Endothelial cell (in vitro differentiated cells): ENCODE data around the gene DNAH3. TPM values are rescaled to one million over a fixed set of nuclear protein-coding genes. Genes with fewer than 3 reads are reported as not detected.
"Not testable (repeated sequence)": the region's sequence is repeated elsewhere in the genome, so short reads cannot be mapped to it uniquely, and the experiment has no call there.

Experiments used
- DNase-seq: peaks from one replicate; pipeline ENCODE4 v3.0.0; 2021; ENCODE audit warnings: low spot score
- H3K27ac Mint-ChIP-seq: one replicate; pipeline ENCODE4 v1.8.0; 2021; ENCODE audit warnings: mixed read lengths, inconsistent platforms; ENCODE audit not compliant: unreplicated experiment
- H3K27me3 Mint-ChIP-seq: one replicate; pipeline ENCODE4 v1.8.0; 2021; ENCODE audit warnings: mild to moderate bottlenecking, moderate library complexity, mixed read lengths, inconsistent platforms; ENCODE audit not compliant: unreplicated experiment
- H3K36me3 Mint-ChIP-seq: one replicate; pipeline ENCODE4 v1.8.0; 2021; ENCODE audit warnings: mild to moderate bottlenecking, low read depth, mixed read lengths, inconsistent platforms; ENCODE audit not compliant: unreplicated experiment
- H3K4me1 Mint-ChIP-seq: one replicate; pipeline ENCODE4 v1.8.0; 2021; ENCODE audit warnings: mild to moderate bottlenecking, mixed read lengths, inconsistent platforms; ENCODE audit not compliant: unreplicated experiment
- H3K4me3 Mint-ChIP-seq: one replicate; pipeline ENCODE4 v1.8.0; 2021; ENCODE audit warnings: mild to moderate bottlenecking, mixed read lengths, inconsistent platforms; ENCODE audit not compliant: unreplicated experiment
- H3K9me3 Mint-ChIP-seq: one replicate; pipeline ENCODE4 v1.8.0; 2021; ENCODE audit warnings: mixed read lengths, inconsistent platforms; ENCODE audit not compliant: unreplicated experiment
- CTCF ChIP-seq: fragments of 200-600 bp; sonication (generic); IDR thresholded peaks from one replicate; pipeline ENCODE4 v1.5.0; 2021; ENCODE audit warnings: antibody characterized with exemption; ENCODE audit not compliant: unreplicated experiment
- total RNA-seq: library from RNA; stranded (reverse); fragmentation: NEBNext Ultra II Directional; extraction: Animal tissue kit (Norgen Biotek cat#: 25700); gene quantifications from one replicate; pipeline ENCODE4 v1.2.1, GENCODE V29; 2021; ENCODE audit not compliant: unreplicated experiment

The DNAH3 gene
- total RNA-seq, 1 donor from 2014 or later = 0.05 TPM

- no peaks in the 10 kb centered on the region for H3K36me3 Mint-ChIP-seq
- peaks cover 2% of the 10 kb centered on the region for H3K27me3 Mint-ChIP-seq
- H3K27ac Mint-ChIP-seq = no peak overlapping the region
- no peak overlapping the region for H3K4me3 Mint-ChIP-seq
- DNase-seq = no peak
- no peak for TF ChIP-seq CTCF
- H3K9me3 Mint-ChIP-seq = no peaks in the 10 kb centered on the region
- H3K4me1 Mint-ChIP-seq = no peaks in the 10 kb centered on the region
Observed at GRCh38 chr16:20952139-20952920, 198.3 kb downstream of the DNAH3 start.

- DNase-seq = no peak
- Mint-ChIP-seq H3K27me3 (peaks cover 2% of the 10 kb centered on the region), H3K9me3 (no peaks in the 10 kb centered on the region), H3K4me3 (no peak overlapping the region), H3K4me1 (no peaks in the 10 kb centered on the region), H3K36me3 (no peaks in the 10 kb centered on the region), H3K27ac (no peak overlapping the region)
- TF ChIP-seq CTCF = no peak
Observed at GRCh38 chr16:20950294-20950693, 200.4 kb downstream of the DNAH3 start.

- Mint-ChIP-seq H3K36me3 (no peaks in the 10 kb centered on the region), H3K4me1 (no peaks in the 10 kb centered on the region), H3K4me3 (no peak overlapping the region), H3K9me3 (no peaks in the 10 kb centered on the region), H3K27me3 (peaks cover 2% of the 10 kb centered on the region), H3K27ac (no peak overlapping the region)
- TF ChIP-seq CTCF = no peak
- DNase-seq = no peak
Observed at GRCh38 chr16:20949660-20950059, 201.0 kb downstream of the DNAH3 start.

- no peak for DNase-seq
- H3K27ac Mint-ChIP-seq = no peak overlapping the region
- TF ChIP-seq CTCF = no peak
- no peaks in the 10 kb centered on the region for H3K9me3 Mint-ChIP-seq
- H3K27me3 Mint-ChIP-seq = no peaks in the 10 kb centered on the region
- H3K4me1 Mint-ChIP-seq = no peaks in the 10 kb centered on the region
- H3K4me3 Mint-ChIP-seq = no peak overlapping the region
- H3K36me3 Mint-ChIP-seq = no peaks in the 10 kb centered on the region
Observed at GRCh38 chr16:20948444-20948843, 202.2 kb downstream of the DNAH3 start.

GRCh38 chr16:20946015-20946629 is 204.5 kb downstream of the DNAH3 start:
- Mint-ChIP-seq H3K4me3 (no peak overlapping the region), H3K36me3 (no peaks in the 10 kb centered on the region), H3K4me1 (no peaks in the 10 kb centered on the region), H3K9me3 (no peaks in the 10 kb centered on the region), H3K27me3 (no peaks in the 10 kb centered on the region), H3K27ac (no peak overlapping the region)
- no peak for TF ChIP-seq CTCF
- no peak for DNase-seq

DNA sequence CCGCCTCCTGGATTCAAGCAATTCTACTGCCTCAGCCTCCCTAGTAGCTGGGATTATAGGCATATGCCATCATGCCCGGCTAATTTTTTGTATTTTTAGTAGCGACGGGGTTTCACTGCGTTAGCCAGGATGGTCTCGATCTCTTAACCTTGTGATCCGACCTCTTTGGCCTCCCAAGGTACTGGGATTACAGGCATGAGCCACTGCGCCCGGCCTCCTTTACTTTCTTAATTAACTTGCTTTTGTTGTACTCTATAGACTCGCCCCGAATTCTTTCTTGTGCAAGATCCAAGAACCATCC is 205.1 kb downstream of the DNAH3 start:
- not testable (repeated sequence) for H3K4me1 Mint-ChIP-seq, H3K9me3 Mint-ChIP-seq, H3K36me3 Mint-ChIP-seq, H3K4me3 Mint-ChIP-seq, H3K27me3 Mint-ChIP-seq, H3K27ac Mint-ChIP-seq, DNase-seq
